CD4-positive, alpha-beta T cell treated with Interleukin-12 subunit alpha and Interleukin-12 subunit beta, for 1 hour (primary cell): Measurements from ENCODE around the gene TRAP1.
"Not testable (repeated sequence)": the region's sequence is repeated elsewhere in the genome, so short reads cannot be mapped to it uniquely, and the experiment has no call there.

ENCODE experiments used
- DNase-seq: peaks from one replicate; pipeline ENCODE4 v3.0.0-alpha.2; 2020

Gene TRAP1

GRCh38 chr16:3670711-3671110, 46.6 kb downstream of the TRAP1 start:
- no peak for DNase-seq

GRCh38 chr16:3669082-3669481, 48.2 kb downstream of the TRAP1 start:
- no peak for DNase-seq

- no peak for DNase-seq
Observed at GRCh38 chr16:3668626-3669025, 48.7 kb downstream of the TRAP1 start.

- peak; percentile 50 for DNase-seq
Observed at GRCh38 chr16:3665508-3665907, 51.8 kb downstream of the TRAP1 start.

- no peak for DNase-seq
Observed at GRCh38 chr16:3664187-3664896, 53.0 kb downstream of the TRAP1 start.

- DNase-seq: no peak
Observed at GRCh38 chr16:3662601-3663000, 54.7 kb downstream of the TRAP1 start.

GRCh38 chr16:3661922-3662321, 55.4 kb downstream of the TRAP1 start:
- no peak for DNase-seq

GRCh38 chr16:3661311-3661710, 56.0 kb downstream of the TRAP1 start:
- no peak for DNase-seq

- DNase-seq: no peak
Observed at GRCh38 chr16:3659251-3659650, 58.1 kb downstream of the TRAP1 start.

- no peak for DNase-seq
Observed at GRCh38 chr16:3656491-3657468, 60.5 kb downstream of the TRAP1 start.

GRCh38 chr16:3656160-3656490, 61.2 kb downstream of the TRAP1 start:
- DNase-seq: not testable (repeated sequence)

- DNase-seq: no peak
Observed at GRCh38 chr16:3655396-3656159, 61.7 kb downstream of the TRAP1 start.

- DNase-seq: no peak
Observed at GRCh38 chr16:3655030-3655395, 62.3 kb downstream of the TRAP1 start.

GRCh38 chr16:3654249-3654991, 62.9 kb downstream of the TRAP1 start, which contains the start of gene DNASE1:
Gene DNASE1 (plus strand): TSS chr16:3654691. CDS start chr16:3655374, 683 bp downstream.
- DNase-seq: peak; percentile 59

- DNase-seq: no peak
Observed at GRCh38 chr16:3652373-3653195, 64.7 kb downstream of the TRAP1 start.

- no peak for DNase-seq
Observed at GRCh38 chr16:3651461-3652372, 65.6 kb downstream of the TRAP1 start.

- DNase-seq: no peak
Observed at GRCh38 chr16:3650631-3651265, 66.6 kb downstream of the TRAP1 start.

- DNase-seq: no peak
Observed at GRCh38 chr16:3646348-3646920, 70.9 kb downstream of the TRAP1 start.

GRCh38 chr16:3645504-3646347, 71.6 kb downstream of the TRAP1 start:
- DNase-seq: no peak
